NCI-H446 (cell line): ENCODE data around the gene TNIK.

Experiments used
- DNase-seq, 2 experiments: peaks; one replicate each; lab custom pipeline; 2025; lab: John Stamatoyannopoulos, UW

The TNIK gene

DNA sequence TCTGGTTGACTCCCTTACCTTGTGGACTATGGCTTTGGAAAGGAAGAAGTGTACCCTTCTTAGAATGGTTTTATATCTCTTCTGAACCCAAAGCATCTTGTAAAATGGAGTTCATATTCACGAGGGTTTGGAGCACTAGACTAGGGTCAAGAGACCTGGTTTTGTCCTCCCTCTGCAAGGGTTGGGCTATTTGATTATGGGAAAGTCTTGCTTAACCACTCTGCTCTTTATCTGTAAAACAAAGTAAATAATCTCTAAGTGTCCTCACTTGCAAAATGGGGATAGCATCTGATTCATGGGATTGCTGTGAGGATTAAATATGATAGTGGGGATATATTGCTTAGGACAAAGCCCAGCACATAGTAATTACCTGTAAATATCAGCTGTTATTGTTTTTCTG is 415.8 kb downstream of the TNIK start:
- DNase-seq, result no peak

DNA sequence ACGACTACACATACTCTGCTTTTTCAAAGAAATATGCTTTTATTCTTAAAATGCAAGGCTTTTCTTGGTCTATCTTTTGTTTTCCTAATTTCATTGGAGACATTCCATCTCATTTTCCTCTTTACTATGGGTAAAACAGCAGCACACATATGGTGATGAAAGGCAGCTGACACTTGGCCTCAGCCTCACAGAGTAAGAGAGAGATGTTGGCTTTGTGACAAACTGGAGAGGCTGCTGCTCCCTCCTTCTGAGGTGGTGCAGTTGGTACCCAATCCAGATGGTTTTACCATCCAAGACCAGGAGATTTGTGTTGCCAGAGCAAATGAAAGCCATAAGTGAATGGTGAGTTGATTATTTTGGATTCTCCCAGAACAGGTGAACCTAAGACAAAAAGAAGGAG is 420.5 kb downstream of the TNIK start:
- DNase-seq, result peak; percentile 29 to 87

DNA sequence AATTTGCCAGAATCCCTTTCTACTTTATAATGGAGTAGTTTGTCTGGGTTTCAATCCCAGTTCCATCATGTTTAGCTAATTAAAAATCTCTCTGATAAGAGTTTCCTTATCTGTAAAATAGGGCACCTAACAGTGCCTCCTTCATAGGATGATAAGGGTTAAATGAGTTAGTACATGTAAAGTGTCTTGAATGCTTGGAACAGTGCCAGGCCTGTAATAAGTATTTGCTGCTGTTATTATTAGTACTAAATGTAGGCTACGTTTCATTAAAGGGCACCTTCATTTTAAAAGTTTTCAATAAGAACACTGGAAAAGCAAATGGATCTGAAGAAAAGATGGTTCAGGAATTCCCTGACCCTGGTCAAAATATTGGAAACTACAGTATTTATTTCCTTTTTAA is 421.9 kb downstream of the TNIK start:
- DNase-seq, result peak in 1 of 2 experiments; percentile 14

DNA sequence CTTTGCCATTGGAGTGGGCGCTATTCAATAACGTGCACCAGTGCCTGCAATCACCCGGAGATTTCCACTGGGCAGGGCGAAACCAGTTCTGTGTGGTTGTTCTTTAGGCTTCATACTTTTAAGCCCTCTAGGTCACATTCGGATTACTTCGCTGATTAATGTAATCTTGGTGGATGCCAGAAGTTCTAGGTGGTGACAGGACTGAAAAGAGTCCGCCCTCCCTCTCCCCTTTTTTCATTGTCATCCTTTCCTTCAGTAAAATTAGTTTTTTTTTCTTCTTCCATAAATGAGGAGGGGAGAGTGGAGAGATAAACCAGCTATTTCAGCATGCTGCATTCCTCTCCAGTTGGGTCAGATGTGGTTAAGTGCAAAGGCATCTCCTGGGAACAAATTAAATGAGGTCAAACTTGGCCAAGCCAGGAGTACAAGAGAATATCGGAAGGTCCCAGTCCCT is 431.4 kb downstream of the TNIK start:
- no peak for DNase-seq

DNA sequence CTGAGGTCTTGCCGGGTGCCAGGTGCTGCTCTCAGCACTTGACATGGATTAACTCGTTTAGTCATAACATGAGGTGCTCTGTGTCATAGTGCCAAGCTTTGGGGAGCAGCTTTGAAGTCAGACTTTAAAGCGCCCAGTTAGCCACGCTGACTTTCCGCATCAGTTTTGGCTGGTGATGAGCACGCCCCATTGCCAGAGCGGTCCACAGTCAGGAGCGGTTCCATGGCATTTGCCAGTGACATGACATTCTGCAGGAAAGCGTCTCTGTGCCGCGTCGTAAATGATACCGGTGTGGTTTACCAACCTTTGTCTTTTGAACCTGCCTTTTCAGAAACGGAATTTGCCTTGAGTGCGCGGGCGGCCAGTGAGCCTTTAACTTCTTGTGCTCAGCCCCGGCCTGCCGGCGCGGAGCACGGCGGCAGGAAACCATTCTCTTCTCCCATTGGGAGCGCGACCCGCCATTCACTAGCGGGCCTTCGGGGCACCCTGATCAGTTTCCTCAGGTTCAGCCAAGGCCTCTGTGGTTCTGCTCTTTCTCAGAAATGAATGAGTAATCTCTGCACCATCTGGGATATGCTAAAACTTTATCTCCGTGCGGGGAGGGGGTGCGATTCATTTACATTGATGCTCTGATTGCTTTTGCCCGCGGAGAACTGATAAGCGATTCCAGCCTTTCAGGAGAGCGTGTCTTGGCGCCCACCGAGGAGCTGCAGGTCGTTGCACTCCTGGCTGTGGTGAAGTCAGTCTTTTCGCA is 432.0 kb downstream of the TNIK start:
- no peak for DNase-seq

DNA sequence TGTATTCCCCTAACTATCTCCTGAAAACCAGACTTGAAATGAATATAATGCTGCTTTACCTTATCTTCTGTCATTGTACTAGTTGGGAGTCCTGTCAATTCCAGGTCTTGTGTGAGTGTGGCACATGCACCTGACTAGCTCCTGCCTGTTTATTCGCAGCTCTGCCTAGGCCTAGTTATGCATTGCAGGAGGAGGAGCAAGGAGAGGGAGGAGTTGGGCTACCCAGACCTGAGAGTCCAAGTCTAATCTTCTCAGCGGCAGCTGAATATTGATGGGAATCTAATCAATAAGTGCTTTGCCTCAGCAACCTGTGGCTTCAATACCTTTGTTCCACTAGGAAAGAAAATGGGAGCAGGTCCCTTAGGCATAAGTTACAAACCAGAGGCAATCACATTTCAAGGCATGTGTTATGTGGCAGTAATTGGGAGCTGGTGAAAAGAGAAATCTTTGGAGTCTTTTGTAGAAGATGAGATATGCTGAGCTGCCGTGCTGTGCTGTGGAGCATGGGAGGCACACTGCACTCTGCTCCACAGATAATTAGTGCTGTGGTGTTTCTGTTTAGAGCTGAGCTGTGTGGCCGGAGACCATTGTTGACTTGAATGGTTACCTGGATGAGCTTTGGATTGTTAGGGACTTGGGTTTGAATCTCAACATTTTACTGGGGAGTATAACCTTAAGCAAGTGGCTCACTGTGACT is 433.5 kb downstream of the TNIK start, which contains the start of gene SLC2A2:
Gene SLC2A2, minus strand, starts transcription at position 124 of the 697 bp plus-strand sequence. Its CDS starts 50 bp downstream, at position 74.
- no peak for DNase-seq

DNA sequence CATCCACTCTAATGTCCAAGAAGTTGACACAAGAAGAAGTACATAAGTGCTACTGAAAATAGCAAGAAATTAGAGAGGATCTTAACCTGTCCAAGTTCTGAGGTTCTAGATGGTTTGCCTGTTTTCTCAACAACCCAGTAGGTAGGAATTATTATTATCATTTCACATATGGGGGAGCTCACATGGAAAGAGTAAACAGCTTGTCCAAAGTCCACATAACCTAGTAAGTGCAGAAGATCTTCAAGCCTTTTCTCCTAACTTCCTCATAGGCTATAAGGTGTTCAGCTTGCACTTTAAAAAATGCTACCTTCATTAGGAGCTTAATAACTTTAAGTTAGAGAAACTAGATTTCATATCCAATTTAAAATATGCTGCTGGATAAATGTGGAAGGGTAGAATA is 436.6 kb downstream of the TNIK start:
- DNase-seq, result no peak

DNA sequence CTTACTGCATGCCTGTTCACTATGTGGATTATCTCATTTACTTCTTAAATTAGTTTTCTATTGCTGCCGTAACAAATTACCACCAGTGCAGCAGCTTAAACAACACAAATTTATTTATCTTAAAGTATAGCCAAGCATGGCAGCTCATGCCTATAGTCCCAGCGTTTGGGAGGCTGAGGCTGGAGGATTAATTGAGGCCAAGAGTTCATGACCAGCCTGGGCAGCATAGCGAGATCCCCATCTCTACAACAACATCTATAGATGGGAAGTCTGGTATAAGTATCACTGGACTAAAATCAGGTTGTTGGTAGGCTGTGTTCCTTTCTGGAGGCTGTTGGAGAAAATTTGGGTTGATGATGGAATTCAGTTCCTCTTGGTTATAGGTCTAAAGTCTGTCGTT is 438.8 kb downstream of the TNIK start:
- no peak for DNase-seq

DNA sequence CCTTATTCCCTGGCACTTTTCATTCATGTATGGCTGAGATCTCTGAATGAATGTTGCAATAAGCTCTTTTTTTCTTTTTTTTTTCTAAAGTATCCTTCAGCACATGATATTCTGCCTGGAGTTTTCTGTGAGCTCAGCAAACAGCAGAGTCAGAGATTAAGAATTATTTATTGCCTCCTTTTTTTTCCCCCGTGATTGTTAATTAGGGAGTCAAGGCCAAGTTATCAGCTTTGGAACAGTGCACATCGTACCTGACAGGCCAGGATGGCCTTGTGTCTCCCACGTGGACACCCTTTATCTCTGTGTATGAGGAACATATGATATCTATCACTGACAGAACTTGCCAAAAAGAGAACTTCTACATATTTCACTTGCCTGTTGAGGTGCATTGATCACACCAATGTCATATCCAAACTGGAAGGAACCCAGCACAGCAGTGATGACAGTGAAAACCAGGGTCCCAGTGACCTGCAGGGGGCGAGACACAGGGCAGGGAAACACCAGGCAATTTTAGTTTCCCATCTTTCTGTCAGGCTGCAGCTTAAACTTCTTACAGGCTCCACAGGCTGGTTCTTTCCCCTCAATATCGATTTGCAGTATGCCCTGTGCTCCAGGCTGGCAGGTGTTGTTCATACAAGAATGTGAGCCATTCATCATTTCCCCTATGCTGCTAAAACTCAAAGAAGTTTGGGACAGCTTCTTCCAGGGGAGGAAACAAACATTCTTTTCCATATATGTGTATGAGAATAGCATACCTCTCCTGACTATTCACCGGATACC is 441.9 kb downstream of the TNIK start:
- no peak for DNase-seq

DNA sequence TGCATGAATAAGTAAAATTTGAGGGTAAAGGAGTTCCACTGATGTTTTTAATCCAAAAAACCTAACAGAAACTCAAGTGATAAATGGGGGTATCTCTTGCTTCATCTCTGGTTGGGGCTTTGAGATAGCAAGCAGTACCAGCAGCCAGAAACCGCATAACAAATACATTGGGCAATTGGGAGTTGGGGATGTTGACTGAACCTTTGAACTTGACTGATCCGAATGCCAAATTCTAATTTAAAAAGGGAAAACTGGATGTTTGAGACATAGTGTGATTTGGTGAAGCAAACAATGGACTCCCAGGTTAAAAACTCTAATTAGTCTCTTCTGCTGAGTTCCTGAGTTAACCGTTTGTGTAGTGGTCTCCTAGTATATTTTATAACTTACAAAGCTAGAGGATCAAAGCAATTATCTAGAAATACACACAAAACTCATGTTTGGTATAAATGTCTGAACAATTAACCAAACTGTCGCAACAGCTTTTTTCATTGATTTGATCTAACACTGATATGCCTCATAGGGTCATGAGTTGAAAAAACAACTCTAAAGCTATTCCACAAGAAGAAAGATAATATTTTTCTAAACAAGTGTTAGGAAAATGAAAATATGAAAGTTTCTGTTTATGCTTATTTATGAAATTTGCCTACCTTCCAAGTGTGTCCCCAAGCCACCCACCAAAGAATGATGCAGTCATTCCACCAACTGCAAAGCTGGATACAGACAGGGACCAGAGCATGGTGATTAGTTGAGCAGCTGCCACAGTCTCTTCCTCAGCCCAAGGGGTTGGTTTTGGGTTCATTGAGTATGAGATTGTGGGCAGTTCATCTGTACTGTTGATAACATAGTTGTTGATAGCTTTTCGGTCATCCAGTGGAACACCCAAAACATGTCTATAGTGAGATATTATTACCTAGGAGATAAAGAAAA is 446.1 kb downstream of the TNIK start:
- DNase-seq, result no peak

DNA sequence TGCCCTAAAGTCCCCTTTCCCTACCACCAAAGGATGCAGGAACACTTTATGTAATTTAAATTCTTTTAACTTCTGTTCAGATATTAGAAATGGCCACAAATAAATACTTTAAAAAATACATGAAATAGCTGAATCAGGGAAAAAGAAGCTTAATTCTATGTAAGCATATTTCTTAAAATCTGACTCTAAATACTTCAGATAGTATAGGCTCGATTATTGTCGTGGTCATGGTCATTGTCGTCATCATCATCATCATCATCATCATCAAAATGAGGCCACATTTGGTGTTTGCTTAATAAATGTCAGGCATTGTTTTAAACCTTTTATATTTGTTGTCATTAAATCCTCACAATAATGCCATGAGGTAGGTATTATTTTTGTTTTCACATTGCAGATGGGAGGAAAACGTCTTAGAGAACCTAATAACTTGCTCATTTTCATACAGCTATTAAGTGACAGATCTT is 448.3 kb downstream of the TNIK start:
- DNase-seq, result no peak
